Fibroblast of villous mesenchyme (primary cell): Measurements from ENCODE around the gene YAE1. TPM values are rescaled to one million over a fixed set of nuclear protein-coding genes. Genes with fewer than 3 reads are reported as not detected.

Experiments
- DNase-seq: peaks from one replicate; pipeline ENCODE4 v3.0.0-alpha.2; 2010; ENCODE audit warnings: low read depth
- H3K4me3 ChIP-seq: 2 replicates; pipeline ENCODE4 v1.5.1; 2011; ENCODE audit warnings: low read depth, mild to moderate bottlenecking, low read length
- total RNA-seq: library from RNA; depleted of rRNA; stranded (reverse); fragments of >200 nt; gene quantifications from 2 replicates; pipeline ENCODE4 v1.2.3, GENCODE V29; 2012
- TF ChIP-seq, protein P1 (sequence below): IDR thresholded peaks from 2 replicates; pipeline ENCODE4 v1.5.1; 2012; ENCODE audit warnings: low read depth, mild to moderate bottlenecking, low read length; ENCODE audit not compliant: insufficient read depth

YAE1 gene
- total RNA-seq, 1 donor: 56.6 TPM

DNA sequence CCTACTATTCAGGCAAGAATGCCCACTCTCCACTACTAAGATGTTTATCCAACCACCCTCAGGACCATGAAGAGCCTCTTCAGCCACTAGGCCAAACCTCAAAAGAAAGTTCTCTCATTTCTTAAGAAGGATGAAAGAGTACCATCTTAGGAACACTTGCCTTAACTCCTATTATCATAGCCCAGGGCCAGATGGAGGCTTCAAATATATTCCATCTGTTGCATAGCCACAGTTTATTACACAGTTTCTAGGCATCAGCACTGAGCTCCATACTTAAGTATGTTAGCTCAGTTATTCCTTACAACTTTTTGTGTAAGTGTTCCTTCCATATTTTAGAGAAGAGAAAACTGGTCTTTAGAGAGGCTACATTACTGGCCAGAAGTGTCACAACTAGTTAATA lies 37.4 kb upstream of the YAE1 start:
- H3K4me3 ChIP-seq: no peak overlapping the region
- no peak for DNase-seq
- TF ChIP-seq, protein P1, sequence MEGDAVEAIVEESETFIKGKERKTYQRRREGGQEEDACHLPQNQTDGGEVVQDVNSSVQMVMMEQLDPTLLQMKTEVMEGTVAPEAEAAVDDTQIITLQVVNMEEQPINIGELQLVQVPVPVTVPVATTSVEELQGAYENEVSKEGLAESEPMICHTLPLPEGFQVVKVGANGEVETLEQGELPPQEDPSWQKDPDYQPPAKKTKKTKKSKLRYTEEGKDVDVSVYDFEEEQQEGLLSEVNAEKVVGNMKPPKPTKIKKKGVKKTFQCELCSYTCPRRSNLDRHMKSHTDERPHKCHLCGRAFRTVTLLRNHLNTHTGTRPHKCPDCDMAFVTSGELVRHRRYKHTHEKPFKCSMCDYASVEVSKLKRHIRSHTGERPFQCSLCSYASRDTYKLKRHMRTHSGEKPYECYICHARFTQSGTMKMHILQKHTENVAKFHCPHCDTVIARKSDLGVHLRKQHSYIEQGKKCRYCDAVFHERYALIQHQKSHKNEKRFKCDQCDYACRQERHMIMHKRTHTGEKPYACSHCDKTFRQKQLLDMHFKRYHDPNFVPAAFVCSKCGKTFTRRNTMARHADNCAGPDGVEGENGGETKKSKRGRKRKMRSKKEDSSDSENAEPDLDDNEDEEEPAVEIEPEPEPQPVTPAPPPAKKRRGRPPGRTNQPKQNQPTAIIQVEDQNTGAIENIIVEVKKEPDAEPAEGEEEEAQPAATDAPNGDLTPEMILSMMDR: no peak

DNA sequence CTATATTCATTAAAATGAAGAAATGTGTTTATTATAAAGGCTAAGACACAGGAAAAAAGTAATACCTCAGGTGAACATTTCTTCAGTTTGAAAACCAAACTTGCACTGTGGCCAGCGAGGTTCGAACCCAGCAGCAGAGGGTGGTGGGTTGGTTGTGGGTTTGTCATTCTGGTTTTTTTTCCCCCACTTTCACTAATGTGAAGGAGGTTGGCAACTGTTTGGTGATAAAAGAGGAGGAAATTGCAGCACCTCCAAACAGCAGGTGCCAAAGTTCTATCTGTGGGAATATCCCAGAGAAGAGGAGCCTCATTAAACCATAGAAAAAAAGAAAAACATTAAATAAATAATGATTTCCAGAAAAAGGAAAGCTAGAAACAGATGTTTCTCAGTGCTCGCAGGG lies 36.6 kb upstream of the YAE1 start:
- TF ChIP-seq, protein P1: no peak
- no peak for DNase-seq
- no peak overlapping the region for H3K4me3 ChIP-seq

DNA sequence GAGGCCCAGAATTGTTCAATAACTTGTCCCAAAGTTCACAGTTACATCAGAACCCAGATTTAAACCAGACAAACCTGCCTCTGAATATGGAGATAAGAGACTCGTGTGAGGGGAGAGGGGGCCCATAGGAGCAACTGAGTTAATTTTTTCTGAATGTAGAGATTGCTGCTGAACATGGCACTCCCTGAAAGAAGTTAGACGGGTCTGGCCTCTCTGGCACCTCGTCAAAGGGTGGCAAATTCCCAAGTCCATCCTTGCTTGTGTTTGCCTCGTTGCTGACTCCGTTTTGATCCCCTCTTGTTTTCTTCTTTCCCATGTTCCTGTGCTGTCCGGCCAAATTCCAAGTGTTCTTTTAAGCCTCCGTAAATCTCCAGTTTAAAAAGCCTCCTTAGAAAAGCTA lies 35.2 kb upstream of the YAE1 start:
- H3K4me3 ChIP-seq: no peak overlapping the region
- TF ChIP-seq, protein P1: no peak
- no peak for DNase-seq

DNA sequence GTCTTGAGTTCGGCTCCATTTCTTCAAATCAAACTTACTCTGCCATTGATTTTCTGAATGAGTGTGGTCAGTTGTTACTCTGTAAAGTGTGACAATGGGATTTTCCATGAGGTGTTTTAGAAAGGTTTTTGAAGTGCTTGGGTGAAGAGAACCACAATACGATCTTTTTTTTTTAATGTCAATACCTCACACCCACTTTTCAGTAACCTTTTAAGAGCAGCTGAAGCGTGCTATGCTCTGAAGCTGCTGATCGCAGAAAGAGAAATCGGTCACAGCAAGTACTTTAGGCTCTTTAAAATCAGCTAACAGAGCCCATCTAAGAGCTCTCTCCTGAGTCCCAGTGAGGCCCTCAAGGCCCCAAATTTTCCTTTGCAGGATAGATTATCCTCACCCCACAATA lies 34.4 kb upstream of the YAE1 start:
- no peak for DNase-seq
- H3K4me3 ChIP-seq: no peak overlapping the region
- TF ChIP-seq, protein P1: no peak

DNA sequence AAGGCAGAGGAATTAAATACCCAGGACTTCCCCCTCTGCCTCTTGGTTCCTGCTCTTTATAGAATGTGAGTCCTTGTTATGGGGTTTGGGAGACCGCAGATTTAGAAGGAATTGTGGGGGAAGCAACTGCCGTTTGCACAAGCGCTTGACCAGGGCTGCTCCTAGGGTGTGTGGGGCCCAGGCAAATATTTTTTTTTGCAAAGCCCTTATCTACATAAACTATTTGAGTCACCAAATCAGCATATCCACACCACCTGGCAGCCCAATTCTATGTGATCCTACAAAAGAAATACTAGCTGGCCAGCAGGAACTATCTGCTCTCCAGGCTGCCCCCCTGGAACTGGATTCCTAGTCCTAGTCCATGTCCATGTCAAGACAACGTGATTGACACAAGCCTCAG lies 33.4 kb upstream of the YAE1 start:
- no peak overlapping the region for H3K4me3 ChIP-seq
- TF ChIP-seq, protein P1: no peak
- no peak for DNase-seq

DNA sequence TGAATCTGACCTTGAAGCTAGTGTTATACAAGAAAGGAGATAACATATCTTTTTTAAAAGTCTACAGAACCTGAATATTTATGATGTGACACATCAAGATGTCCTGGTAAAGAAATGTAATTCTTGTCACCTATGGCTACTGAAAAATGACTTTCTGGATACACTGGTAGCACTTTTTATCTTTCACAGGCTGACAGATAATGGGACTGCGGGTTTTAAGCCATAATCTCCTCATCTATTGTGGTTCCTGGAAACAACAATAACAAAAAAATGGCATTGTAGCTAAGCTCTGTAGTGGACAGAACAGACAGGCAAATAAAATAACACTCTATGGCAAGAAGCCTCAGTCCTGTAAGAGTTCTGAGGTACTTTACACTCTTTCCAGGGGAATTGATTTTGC lies 31.6 kb upstream of the YAE1 start:
- no peak overlapping the region for H3K4me3 ChIP-seq
- TF ChIP-seq, protein P1: no peak
- DNase-seq: no peak

DNA sequence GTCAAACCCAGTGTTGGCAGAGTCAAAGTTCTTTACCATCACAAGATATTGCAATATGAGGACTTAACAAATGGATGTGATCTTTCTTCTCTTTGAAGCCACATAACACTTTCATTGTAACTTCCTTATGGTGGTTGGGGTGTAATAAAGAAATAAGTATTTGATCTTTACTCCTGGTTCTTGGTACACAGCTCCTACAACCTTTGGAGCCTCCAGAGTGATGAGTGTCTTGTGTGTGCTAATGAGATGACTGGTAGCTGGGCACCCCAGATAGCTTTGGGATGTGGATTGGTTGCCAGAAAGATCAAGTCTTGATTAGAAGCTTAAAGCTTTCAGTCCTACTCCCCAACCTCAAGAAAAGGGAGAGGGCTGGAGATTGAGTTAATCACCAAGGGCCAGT lies 31.1 kb upstream of the YAE1 start:
- H3K4me3 ChIP-seq: no peak overlapping the region
- TF ChIP-seq, protein P1: no peak
- no peak for DNase-seq
